Colon (tissue), 2 donors: ENCODE measurements around the gene ZNF682.
"Not testable (repeated sequence)": the region's sequence is repeated elsewhere in the genome, so short reads cannot be mapped to it uniquely, and the experiment has no call there.

Experiments
- FAIRE-seq: peaks from 2 replicates; lab custom pipeline; 2012; peaks lifted over from hg19 to GRCh38; lab: Jason Lieb, UNC
- donor health status: control.
- donor health status: control.

ZNF682 gene

GRCh38 chr19:19997656-19998268 lies 41.5 kb downstream of the ZNF682 start:
- no peak for FAIRE-seq

GRCh38 chr19:19966862-19967261 lies 72.4 kb downstream of the ZNF682 start:
- no peak for FAIRE-seq

- not testable (repeated sequence) for FAIRE-seq
These were observed 73.2 kb downstream of the ZNF682 start for GRCh38 chr19:19966126-19966525.

- FAIRE-seq: no peak
These were observed 74.9 kb downstream of the ZNF682 start for GRCh38 chr19:19964416-19964815.

- FAIRE-seq: not testable (repeated sequence)
These were observed 80.0 kb downstream of the ZNF682 start for GRCh38 chr19:19959151-19959799.

- not testable (repeated sequence) for FAIRE-seq
These were observed 81.5 kb downstream of the ZNF682 start for GRCh38 chr19:19957766-19958165.

- no peak for FAIRE-seq
These were observed 82.8 kb downstream of the ZNF682 start for GRCh38 chr19:19956434-19957075.

- no peak for FAIRE-seq
These were observed 84.1 kb downstream of the ZNF682 start for GRCh38 chr19:19955208-19955607.
